Stimulated activated CD4-positive, alpha-beta T cell treated with anti-CD3 and anti-CD28 coated beads, TNF-alpha, amount 100 ng/mL, for 24 hours (primary cell): Measurements from ENCODE around the gene LRP3.

Experiments used
- DNase-seq, 3 experiments: peaks; one replicate each; pipeline ENCODE4 v3.0.0-alpha.2; 2020; ENCODE audit warnings: low read depth in 3 of 3

Gene LRP3

GRCh38 chr19:33252971-33253370 is 58.8 kb downstream of the LRP3 start:
- no peak for DNase-seq

GRCh38 chr19:33254245-33254824 is 60.2 kb downstream of the LRP3 start:
- DNase-seq, result no peak

GRCh38 chr19:33255781-33256180 is 61.7 kb downstream of the LRP3 start:
- no peak for DNase-seq

DNA sequence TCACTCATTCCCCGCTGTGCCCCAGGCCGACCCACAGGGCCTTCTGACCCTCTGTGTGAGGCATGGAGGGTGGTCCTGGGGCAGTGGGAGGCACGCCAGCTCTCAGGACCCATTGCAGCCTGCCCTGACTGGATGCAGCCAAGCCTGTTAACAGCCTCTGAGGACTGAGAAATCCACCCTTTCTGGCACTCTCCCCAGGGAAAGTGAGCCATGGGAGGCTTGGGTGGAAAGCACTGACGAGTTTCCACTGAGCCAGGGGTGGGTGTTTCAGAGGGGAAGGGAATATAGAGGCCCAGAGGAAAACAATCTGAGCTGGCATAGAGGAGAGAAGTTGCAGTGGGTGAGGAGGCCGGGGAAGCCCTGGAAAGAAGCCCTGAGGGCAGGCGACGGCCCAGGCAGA is 62.1 kb downstream of the LRP3 start:
- no peak for DNase-seq

DNA sequence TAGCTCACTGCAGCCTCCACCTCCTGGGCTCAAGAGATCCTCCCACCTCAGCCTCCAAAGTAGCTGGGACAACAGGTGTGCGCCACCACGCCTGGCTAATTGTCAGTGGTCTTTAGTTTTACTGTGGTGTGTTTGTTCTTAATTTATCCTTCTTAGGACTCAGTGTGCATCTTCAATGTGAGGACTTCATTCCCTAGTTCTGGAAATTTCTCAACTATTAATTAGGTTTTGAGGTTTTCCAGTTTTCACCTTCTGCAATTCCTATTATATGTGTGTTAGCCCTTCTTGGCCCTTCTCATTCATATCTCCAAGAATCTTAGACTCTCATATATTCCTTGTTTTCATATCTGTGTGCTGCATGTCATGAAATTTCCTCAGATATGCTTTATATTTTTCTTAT is 63.7 kb downstream of the LRP3 start:
- no peak for DNase-seq
